ENCODE results near the gene PRLH. TPM values are rescaled to one million over a fixed set of nuclear protein-coding genes. Genes with fewer than 3 reads are reported as not detected.

The PRLH gene
- total and polyA plus RNA-seq, 2 of the 13 experiments (the other 11 are each of a cell fraction or from before 2014, with no cell fraction given) = not detected

DNA sequence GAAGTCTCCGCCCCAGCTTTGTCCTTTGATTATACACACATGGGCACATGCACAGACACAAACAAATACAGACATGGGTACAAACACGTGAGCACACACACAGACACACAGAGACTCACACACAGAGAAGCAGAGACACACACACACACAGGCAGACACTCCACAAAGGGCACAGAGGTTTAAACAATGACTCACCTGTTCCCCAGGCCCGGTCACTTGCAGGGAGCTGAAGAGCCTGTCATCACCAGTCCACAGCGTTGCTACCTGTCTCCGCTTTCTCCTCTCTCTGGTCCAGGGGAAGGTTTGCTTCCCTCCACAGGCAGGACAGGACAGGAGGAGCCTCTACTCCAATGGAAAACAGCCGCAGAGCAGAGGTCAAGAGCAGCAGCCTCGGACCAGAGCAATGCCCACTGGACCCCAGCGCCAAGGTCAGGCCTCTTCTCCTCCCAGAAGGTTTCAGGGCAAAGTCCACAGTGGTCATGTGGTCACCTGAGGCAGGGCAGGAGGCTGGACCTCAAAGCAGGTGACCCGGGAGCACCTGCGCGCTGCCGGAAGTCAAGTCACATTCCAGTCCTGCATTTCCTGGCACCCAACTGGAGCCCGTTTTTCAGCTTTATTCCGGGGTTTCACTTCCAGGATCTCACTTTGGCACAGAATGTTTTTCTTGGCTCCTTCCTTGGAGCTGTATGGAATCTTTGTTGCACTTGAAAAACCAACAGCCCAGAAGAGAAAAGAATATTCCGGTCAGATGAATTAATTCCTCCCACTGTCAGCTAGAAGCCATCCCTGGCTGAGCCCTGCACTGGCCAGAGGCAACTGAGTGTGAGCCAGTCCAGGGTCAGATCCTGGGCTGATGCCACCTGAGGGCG lies 24.1 kb downstream of the PRLH start, which contains the start of gene RAB17 (continued):
- TF ChIP-seq, protein P1, sequence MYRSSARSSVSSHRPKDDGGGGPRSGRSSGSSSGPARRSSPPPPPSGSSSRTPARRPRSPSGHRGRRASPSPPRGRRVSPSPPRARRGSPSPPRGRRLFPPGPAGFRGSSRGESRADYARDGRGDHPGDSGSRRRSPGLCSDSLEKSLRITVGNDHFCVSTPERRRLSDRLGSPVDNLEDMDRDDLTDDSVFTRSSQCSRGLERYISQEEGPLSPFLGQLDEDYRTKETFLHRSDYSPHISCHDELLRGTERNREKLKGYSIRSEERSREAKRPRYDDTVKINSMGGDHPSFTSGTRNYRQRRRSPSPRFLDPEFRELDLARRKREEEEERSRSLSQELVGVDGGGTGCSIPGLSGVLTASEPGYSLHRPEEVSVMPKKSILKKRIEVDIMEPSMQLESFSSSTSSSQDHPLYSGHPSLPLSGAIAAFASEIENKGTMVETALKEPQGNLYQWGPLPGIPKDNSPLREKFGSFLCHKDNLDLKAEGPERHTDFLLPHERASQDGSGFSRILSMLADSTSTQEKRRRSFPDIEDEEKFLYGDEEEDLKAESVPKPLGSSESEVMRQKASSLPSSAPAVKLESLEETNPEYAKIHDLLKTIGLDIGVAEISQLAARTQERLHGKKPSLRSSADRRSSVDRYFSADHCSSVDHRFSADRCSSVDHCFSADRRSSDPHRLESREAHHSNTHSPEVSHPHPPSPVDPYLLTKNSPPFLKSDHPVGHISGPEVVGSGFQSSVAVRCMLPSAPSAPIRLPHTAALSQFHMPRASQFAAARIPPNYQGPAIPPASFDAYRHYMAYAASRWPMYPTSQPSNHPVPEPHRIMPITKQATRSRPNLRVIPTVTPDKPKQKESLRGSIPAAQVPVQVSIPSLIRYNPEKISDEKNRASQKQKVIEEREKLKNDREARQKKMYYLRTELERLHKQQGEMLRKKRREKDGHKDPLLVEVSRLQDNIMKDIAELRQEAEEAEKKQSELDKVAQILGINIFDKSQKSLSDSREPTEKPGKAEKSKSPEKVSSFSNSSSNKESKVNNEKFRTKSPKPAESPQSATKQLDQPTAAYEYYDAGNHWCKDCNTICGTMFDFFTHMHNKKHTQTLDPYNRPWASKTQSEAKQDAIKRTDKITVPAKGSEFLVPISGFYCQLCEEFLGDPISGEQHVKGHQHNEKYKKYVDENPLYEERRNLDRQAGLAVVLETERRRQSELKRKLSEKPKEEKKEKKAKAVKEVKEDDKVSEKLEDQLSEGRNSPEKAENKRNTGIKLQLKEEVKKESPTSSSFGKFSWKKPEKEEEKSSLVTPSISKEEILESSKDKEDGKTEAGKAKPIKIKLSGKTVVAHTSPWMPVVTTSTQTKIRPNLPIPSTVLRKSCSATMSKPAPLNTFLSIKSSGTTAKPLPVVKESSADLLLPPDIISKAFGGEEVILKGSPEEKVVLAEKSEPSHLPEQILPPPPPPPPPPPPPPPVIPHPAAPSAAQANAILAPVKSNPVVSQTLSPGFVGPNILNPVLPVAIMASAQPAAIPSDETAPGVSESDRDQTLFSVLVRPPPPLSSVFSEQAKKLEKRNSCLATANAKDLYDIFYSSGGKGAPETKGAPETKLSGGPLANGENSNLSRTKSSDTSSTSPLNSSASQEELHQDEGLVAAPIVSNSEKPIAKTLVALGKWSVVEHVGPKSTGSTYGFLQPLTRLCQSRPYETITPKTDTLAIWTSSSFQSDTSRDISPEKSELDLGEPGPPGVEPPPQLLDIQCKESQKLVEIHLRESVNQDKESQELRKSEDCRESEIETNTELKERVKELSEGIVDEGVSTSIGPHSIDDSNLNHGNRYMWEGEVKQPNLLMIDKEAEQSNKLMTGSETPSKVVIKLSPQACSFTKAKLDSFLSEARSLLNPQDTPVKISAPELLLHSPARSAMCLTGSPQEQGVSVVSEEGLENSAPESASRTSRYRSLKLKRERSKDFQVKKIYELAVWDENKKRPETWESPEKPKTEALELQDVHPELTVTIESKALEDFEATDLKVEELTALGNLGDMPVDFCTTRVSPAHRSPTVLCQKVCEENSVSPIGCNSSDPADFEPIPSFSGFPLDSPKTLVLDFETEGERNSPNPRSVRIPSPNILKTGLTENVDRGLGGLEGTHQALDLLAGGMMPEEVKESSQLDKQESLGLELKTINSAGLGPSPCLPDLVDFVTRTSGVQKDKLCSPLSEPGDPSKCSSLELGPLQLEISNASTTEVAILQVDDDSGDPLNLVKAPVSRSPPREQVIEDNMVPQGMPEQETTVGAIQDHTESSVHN (CRISPR knock-in tag; IDR thresholded peaks at IDR 0.05) = peak; percentile 93; the same call in 1 of the 2 replicates
- peak; percentile 98 for TF ChIP-seq ZNF350 (CRISPR knock-in tag; IDR thresholded peaks at IDR 0.05; ENCODE audit: borderline replicate concordance, low read depth)
- peak; percentile 85; the same call in 1 of the 2 replicates for TF ChIP-seq SIN3A (IDR thresholded peaks at IDR 0.05; ENCODE audit: borderline replicate concordance, low read depth, low read length)
- peak; percentile 60; the same call in 1 of the 2 replicates for TF ChIP-seq FOXC1 (CRISPR knock-in tag; IDR thresholded peaks at IDR 0.05; ENCODE audit: borderline replicate concordance)
- peak; percentile 96 for TF ChIP-seq RXRB (CRISPR knock-in tag; IDR thresholded peaks at IDR 0.05; ENCODE audit: borderline replicate concordance)
- TF ChIP-seq NR2F2 (IDR thresholded peaks at IDR 0.05; ENCODE audit: borderline replicate concordance, low read depth) = peak; percentile 92
- TF ChIP-seq ZC3H13 (CRISPR knock-in tag; IDR thresholded peaks at IDR 0.05) = peak; percentile 98
- no peak for TF ChIP-seq GATA4 (IDR thresholded peaks at IDR 0.05; ENCODE audit: borderline replicate concordance, low read depth)
- no peak for TF ChIP-seq NBN (conservative IDR thresholded peaks at IDR 0.05)
- peak; percentile 82; the same call in 1 of the 2 replicates for TF ChIP-seq ZNF891 (CRISPR knock-in tag; IDR thresholded peaks at IDR 0.05)
- peak; percentile 51 to 71; a peak in 3 of 4 replicates for TF ChIP-seq POLR2A (IDR thresholded peaks at IDR 0.05; ENCODE audit: insufficient read depth in 1 of 2, low read depth in 2 of 2, low read length in 2 of 2)
- TF ChIP-seq ZSCAN20 (CRISPR knock-in tag; IDR thresholded peaks at IDR 0.05; ENCODE audit: borderline replicate concordance) = no peak
- no peak for TF ChIP-seq CBX2 (IDR thresholded peaks at IDR 0.05; ENCODE audit: low read depth, low read length)
- no peak; the same call in 1 of the 2 replicates for TF ChIP-seq CBX2 (CRISPR knock-in tag; IDR thresholded peaks at IDR 0.05; ENCODE audit: low read depth)
- TF ChIP-seq, protein P2, sequence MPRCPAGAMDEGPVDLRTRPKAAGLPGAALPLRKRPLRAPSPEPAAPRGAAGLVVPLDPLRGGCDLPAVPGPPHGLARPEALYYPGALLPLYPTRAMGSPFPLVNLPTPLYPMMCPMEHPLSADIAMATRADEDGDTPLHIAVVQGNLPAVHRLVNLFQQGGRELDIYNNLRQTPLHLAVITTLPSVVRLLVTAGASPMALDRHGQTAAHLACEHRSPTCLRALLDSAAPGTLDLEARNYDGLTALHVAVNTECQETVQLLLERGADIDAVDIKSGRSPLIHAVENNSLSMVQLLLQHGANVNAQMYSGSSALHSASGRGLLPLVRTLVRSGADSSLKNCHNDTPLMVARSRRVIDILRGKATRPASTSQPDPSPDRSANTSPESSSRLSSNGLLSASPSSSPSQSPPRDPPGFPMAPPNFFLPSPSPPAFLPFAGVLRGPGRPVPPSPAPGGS (CRISPR knock-in tag; IDR thresholded peaks at IDR 0.05) = peak; percentile 94
- TF ChIP-seq ZKSCAN8 (CRISPR knock-in tag; IDR thresholded peaks at IDR 0.05; ENCODE audit: borderline replicate concordance) = peak; percentile 40; the same call in 1 of the 2 replicates
- TF ChIP-seq ADNP (CRISPR knock-in tag; IDR thresholded peaks at IDR 0.05) = no peak; the same call in 1 of the 2 replicates
- TF ChIP-seq CCAR2 (optimal IDR thresholded peaks at IDR 0.05; ENCODE audit: low read depth, low read length) = peak; percentile 8
- peak; percentile 98 for TF ChIP-seq ZMAT3 (CRISPR knock-in tag; conservative IDR thresholded peaks at IDR 0.05)
- peak; percentile 74 for TF ChIP-seq HMG20B (CRISPR knock-in tag; conservative IDR thresholded peaks at IDR 0.05)
- no peak for TF ChIP-seq ZNF562 (CRISPR knock-in tag; IDR thresholded peaks at IDR 0.05; ENCODE audit: borderline replicate concordance)
